DND-41 (cell line): ENCODE measurements around the gene NDRG4.
A peak's percentile ranks its signal among the peaks of the same experiment; 100 is the strongest.

Source experiments
- ATAC-seq: fragments of 200-7000 bp; cut with Tn5 transposase; 3 replicates; pipeline ENCODE4 v1.9.1; 2021; ENCODE audit warnings: low read depth; ENCODE audit not compliant: insufficient read depth
- DNase-seq: peaks from one replicate; pipeline ENCODE4 v3.0.0-alpha.2; 2020
- H2AFZ ChIP-seq: 2 replicates; pipeline ENCODE4 v1.6.0; 2012; ENCODE audit warnings: low read depth, low read length
- H3K27ac ChIP-seq: 2 replicates; pipeline ENCODE4 v1.5.1; 2012; ENCODE audit warnings: low read length, inconsistent platforms
- H3K27me3 ChIP-seq: fragments of 200-600 bp; sonication (generic); 2 replicates; pipeline ENCODE4 v1.6.0; 2012; ENCODE audit warnings: low read length, mild to moderate bottlenecking, inconsistent platforms; ENCODE audit not compliant: insufficient read depth, poor library complexity
- H3K36me3 ChIP-seq: 2 replicates; pipeline ENCODE4 v1.5.1; 2012; ENCODE audit warnings: low read length, inconsistent platforms; ENCODE audit not compliant: insufficient read depth
- H3K4me1 ChIP-seq: 2 replicates; pipeline ENCODE4 v1.5.1; 2012; ENCODE audit warnings: mild to moderate bottlenecking, low read length; ENCODE audit not compliant: insufficient read depth
- H3K4me2 ChIP-seq: 2 replicates; pipeline ENCODE4 v1.6.0; 2012; ENCODE audit warnings: mild to moderate bottlenecking, moderate library complexity, low read length, inconsistent platforms; ENCODE audit not compliant: insufficient read depth
- H3K4me3 ChIP-seq, 2 experiments: fragments of 200-600 bp in 1 of 2; shearing (Covaris generic) in 1 of 2; 2 replicates each; pipeline ENCODE4 v1.5.1; 2012 to 2016; ENCODE audit warnings: inconsistent platforms in 2 of 2, low read length in 2 of 2, mild to moderate bottlenecking in 2 of 2, low read depth in 1 of 2, moderate library complexity in 1 of 2
- H3K79me2 ChIP-seq: 2 replicates; pipeline ENCODE4 v1.6.0; 2012; ENCODE audit warnings: low read length, inconsistent platforms; ENCODE audit not compliant: insufficient read depth
- H3K9ac ChIP-seq: 2 replicates; pipeline ENCODE4 v1.6.0; 2012; ENCODE audit warnings: low read depth, mild to moderate bottlenecking, inconsistent platforms, low read length, moderate library complexity
- H3K9me3 ChIP-seq: 2 replicates; pipeline ENCODE4 v1.5.1; 2012; ENCODE audit warnings: low read length, moderate library complexity, mild to moderate bottlenecking, inconsistent platforms; ENCODE audit not compliant: insufficient read depth, severe bottlenecking
- H4K20me1 ChIP-seq: 2 replicates; pipeline ENCODE4 v1.6.0; 2012; ENCODE audit warnings: low read length; ENCODE audit not compliant: insufficient read depth
- EZH2 ChIP-seq: IDR thresholded peaks from 3 replicates; pipeline ENCODE4 v1.6.1; 2012; ENCODE audit warnings: borderline replicate concordance, low read depth, mild to moderate bottlenecking, moderate library complexity, low read length, inconsistent platforms; ENCODE audit not compliant: severe bottlenecking
- TF ChIP-seq, protein P1 (sequence below): IDR thresholded peaks from 2 replicates; pipeline ENCODE4 v1.5.1; 2012; ENCODE audit warnings: borderline replicate concordance, low read length, moderate library complexity, mild to moderate bottlenecking; ENCODE audit not compliant: poor library complexity, severe bottlenecking; ENCODE audit errors: extremely low read depth

NDRG4 gene

DNA sequence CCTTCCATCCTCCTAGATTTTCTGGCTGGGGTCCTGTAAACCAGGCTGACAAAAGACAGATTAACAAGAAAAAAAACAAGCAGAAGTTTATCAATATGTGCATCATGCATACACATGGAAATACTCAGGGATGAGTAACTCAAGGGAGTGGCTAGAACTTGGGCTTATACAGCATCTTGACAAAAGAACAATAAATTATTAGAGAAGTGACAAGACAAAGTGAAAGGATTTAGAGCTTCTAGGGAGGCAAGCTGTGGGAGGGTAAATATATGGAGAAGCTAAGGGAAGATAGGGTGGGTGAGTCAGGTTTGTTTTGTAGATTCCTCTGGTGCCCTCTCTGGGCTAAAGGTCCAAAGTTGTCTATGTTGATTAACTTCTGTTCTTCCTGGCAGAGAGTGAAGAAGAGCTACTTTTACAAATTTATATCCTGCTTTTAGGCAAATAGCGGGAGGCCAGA, 48.0 kb upstream of the NDRG4 start:
- no peak overlapping the region for H2AFZ ChIP-seq
- H3K4me1 ChIP-seq: no peaks in the 10 kb centered on the region
- no peak overlapping the region for H3K4me2 ChIP-seq
- H3K27ac ChIP-seq: no peak overlapping the region
- H4K20me1 ChIP-seq: no peaks in the 10 kb centered on the region
- no peaks in the 10 kb centered on the region for H3K79me2 ChIP-seq
- no peak overlapping the region for H3K4me3 ChIP-seq
- no peak for ATAC-seq
- no peaks in the 10 kb centered on the region for H3K9me3 ChIP-seq
- no peaks in the 10 kb centered on the region for H3K36me3 ChIP-seq
- H3K9ac ChIP-seq: no peak overlapping the region
- H3K27me3 ChIP-seq: no peaks in the 10 kb centered on the region
- DNase-seq: no peak
- no peak for TF ChIP-seq EZH2
- TF ChIP-seq, protein P1, sequence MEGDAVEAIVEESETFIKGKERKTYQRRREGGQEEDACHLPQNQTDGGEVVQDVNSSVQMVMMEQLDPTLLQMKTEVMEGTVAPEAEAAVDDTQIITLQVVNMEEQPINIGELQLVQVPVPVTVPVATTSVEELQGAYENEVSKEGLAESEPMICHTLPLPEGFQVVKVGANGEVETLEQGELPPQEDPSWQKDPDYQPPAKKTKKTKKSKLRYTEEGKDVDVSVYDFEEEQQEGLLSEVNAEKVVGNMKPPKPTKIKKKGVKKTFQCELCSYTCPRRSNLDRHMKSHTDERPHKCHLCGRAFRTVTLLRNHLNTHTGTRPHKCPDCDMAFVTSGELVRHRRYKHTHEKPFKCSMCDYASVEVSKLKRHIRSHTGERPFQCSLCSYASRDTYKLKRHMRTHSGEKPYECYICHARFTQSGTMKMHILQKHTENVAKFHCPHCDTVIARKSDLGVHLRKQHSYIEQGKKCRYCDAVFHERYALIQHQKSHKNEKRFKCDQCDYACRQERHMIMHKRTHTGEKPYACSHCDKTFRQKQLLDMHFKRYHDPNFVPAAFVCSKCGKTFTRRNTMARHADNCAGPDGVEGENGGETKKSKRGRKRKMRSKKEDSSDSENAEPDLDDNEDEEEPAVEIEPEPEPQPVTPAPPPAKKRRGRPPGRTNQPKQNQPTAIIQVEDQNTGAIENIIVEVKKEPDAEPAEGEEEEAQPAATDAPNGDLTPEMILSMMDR: peak; percentile 7

- no peak overlapping the region for H3K27ac ChIP-seq
- no peak for DNase-seq
- no peak for ATAC-seq
- no peaks in the 10 kb centered on the region for H3K27me3 ChIP-seq
- H3K4me1 ChIP-seq: no peaks in the 10 kb centered on the region
- no peaks in the 10 kb centered on the region for H3K9me3 ChIP-seq
- no peaks in the 10 kb centered on the region for H4K20me1 ChIP-seq
- H3K9ac ChIP-seq: no peak overlapping the region
- H3K4me3 ChIP-seq: no peak overlapping the region
- H3K79me2 ChIP-seq: no peaks in the 10 kb centered on the region
- no peak overlapping the region for H3K4me2 ChIP-seq
- no peak for TF ChIP-seq EZH2
- TF ChIP-seq, protein P1: no peak
- no peaks in the 10 kb centered on the region for H3K36me3 ChIP-seq
- no peak overlapping the region for H2AFZ ChIP-seq
Measured at GRCh38 chr16:58452640-58453039, 47.3 kb upstream of the NDRG4 start.

GRCh38 chr16:58454178-58454577, 45.8 kb upstream of the NDRG4 start:
- no peak for ATAC-seq
- Histone ChIP-seq H3K4me3 (no peak overlapping the region), H3K4me1 (no peaks in the 10 kb centered on the region), H3K27me3 (no peaks in the 10 kb centered on the region), H3K9ac (no peak overlapping the region), H3K36me3 (no peaks in the 10 kb centered on the region), H4K20me1 (no peaks in the 10 kb centered on the region), H3K4me2 (no peak overlapping the region), H2AFZ (no peak overlapping the region), H3K9me3 (no peaks in the 10 kb centered on the region), H3K27ac (no peak overlapping the region), H3K79me2 (no peaks in the 10 kb centered on the region)
- TF ChIP-seq EZH2: no peak
- TF ChIP-seq, protein P1: no peak
- DNase-seq: no peak

DNA sequence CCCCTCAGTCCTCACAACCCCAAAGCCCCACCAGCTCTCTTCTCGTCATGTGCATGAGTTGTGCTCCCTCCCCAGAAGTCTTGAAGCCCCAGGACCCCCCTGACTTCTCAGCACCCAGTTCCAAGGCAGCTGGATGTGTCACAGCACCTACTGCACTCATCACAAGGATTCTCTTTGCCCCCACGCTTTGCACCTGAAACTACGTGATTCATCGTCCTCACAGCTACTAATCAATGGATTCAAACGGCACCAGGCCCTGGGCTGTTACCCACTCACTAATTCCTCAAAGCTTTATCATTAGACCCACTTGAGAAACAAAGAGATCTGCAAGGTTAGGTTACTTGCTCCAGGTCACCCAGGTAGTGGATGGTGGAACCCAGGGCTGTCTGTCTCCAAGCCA, 45.1 kb upstream of the NDRG4 start:
- ATAC-seq: no peak
- TF ChIP-seq, protein P1: no peak
- no peak for TF ChIP-seq EZH2
- H3K4me3 ChIP-seq: no peak overlapping the region
- no peaks in the 10 kb centered on the region for H3K27me3 ChIP-seq
- H3K27ac ChIP-seq: no peak overlapping the region
- H3K4me1 ChIP-seq: no peaks in the 10 kb centered on the region
- no peak overlapping the region for H3K4me2 ChIP-seq
- H2AFZ ChIP-seq: no peak overlapping the region
- no peaks in the 10 kb centered on the region for H4K20me1 ChIP-seq
- DNase-seq: no peak
- no peak overlapping the region for H3K9ac ChIP-seq
- H3K9me3 ChIP-seq: no peaks in the 10 kb centered on the region
- no peaks in the 10 kb centered on the region for H3K36me3 ChIP-seq
- H3K79me2 ChIP-seq: no peaks in the 10 kb centered on the region
